ENCODE results near the gene CASZ1.

CASZ1 gene

GRCh38 chr1:10599194-10599861 lies 197.1 kb downstream of the CASZ1 start:
- H3K4me2 ChIP-seq (ENCODE audit: low read length), result no peak overlapping the region
- peaks cover 3% of the 10 kb centered on the region for H3K4me1 ChIP-seq
- H3K27me3 ChIP-seq (ENCODE audit: control insufficient read depth, insufficient read depth, low read length), result no peaks in the 10 kb centered on the region
- no peaks in the 10 kb centered on the region for H3K79me2 ChIP-seq
- no peak overlapping the region for H3K27ac ChIP-seq
- no peak overlapping the region for H2AFZ ChIP-seq
- no peaks in the 10 kb centered on the region for H3K9me3 ChIP-seq (ENCODE audit: control insufficient read depth, low read length)
- no peak overlapping the region for H3K9ac ChIP-seq
- no peaks in the 10 kb centered on the region for H3K36me3 ChIP-seq (ENCODE audit: control insufficient read depth, insufficient read depth, low read length)
- TF ChIP-seq CTCF (IDR thresholded peaks at IDR 0.05), result no peak
- H3K4me3 ChIP-seq (ENCODE audit: low read depth, low read length), result no peak overlapping the region

GRCh38 chr1:10598389-10598702 lies 198.1 kb downstream of the CASZ1 start:
- Histone ChIP-seq H2AFZ (no peak overlapping the region), H3K36me3 (ENCODE audit: control insufficient read depth, insufficient read depth, low read length) (no peaks in the 10 kb centered on the region), H3K4me2 (ENCODE audit: low read length) (no peak overlapping the region), H3K4me1 (peaks cover 3% of the 10 kb centered on the region), H3K9ac (no peak overlapping the region), H3K27me3 (ENCODE audit: control insufficient read depth, insufficient read depth, low read length) (no peaks in the 10 kb centered on the region), H3K79me2 (no peaks in the 10 kb centered on the region), H3K4me3 (ENCODE audit: low read depth, low read length) (no peak overlapping the region), H3K9me3 (ENCODE audit: control insufficient read depth, low read length) (no peaks in the 10 kb centered on the region), H3K27ac (no peak overlapping the region)
- TF ChIP-seq CTCF (IDR thresholded peaks at IDR 0.05), result no peak

- Histone ChIP-seq H3K27ac (no peak overlapping the region), H3K79me2 (no peaks in the 10 kb centered on the region), H3K4me2 (ENCODE audit: low read length) (no peak overlapping the region), H3K4me3 (ENCODE audit: low read depth, low read length) (no peak overlapping the region), H3K27me3 (ENCODE audit: control insufficient read depth, insufficient read depth, low read length) (no peaks in the 10 kb centered on the region), H2AFZ (no peak overlapping the region), H3K4me1 (peaks cover 8% of the 10 kb centered on the region), H3K9ac (no peak overlapping the region), H3K36me3 (ENCODE audit: control insufficient read depth, insufficient read depth, low read length) (no peaks in the 10 kb centered on the region), H3K9me3 (ENCODE audit: control insufficient read depth, low read length) (no peaks in the 10 kb centered on the region)
- no peak for TF ChIP-seq CTCF (IDR thresholded peaks at IDR 0.05)
These were observed 198.7 kb downstream of the CASZ1 start for GRCh38 chr1:10597492-10598388.

- Histone ChIP-seq H3K9me3 (ENCODE audit: control insufficient read depth, low read length) (no peaks in the 10 kb centered on the region), H3K36me3 (ENCODE audit: control insufficient read depth, insufficient read depth, low read length) (no peaks in the 10 kb centered on the region), H2AFZ (no peak overlapping the region), H3K27me3 (ENCODE audit: control insufficient read depth, insufficient read depth, low read length) (no peaks in the 10 kb centered on the region), H3K4me2 (ENCODE audit: low read length) (no peak overlapping the region), H3K9ac (no peak overlapping the region), H3K4me3 (ENCODE audit: low read depth, low read length) (no peak overlapping the region), H3K4me1 (peaks cover 8% of the 10 kb centered on the region), H3K27ac (no peak overlapping the region), H3K79me2 (no peaks in the 10 kb centered on the region)
- no peak for TF ChIP-seq CTCF (IDR thresholded peaks at IDR 0.05)
These were observed 199.7 kb downstream of the CASZ1 start for GRCh38 chr1:10596780-10597179.
